ENCODE results near the gene INTS7. TPM values are rescaled to one million over a fixed set of nuclear protein-coding genes. Genes with fewer than 3 reads are reported as not detected.

The INTS7 gene
- total RNA-seq, 2 experiments from 2014 or later, result 23.2 to 25.4 TPM

- Mint-ChIP-seq H3K36me3 (ENCODE audit: low read depth) (no peaks in the 10 kb centered on the region), H3K27me3 (peaks cover 2% of the 10 kb centered on the region), H3K4me1 (ENCODE audit: low read depth) (no peaks in the 10 kb centered on the region), H3K27ac (no peak overlapping the region), H3K4me3 (no peak overlapping the region), H3K9me3 (no peaks in the 10 kb centered on the region)
- DNase-seq (no peak), ATAC-seq (no peak)
- ChIA-PET CTCF (interaction anchor here (1.4 kb wide), 1 partner anchor 230 kb away, joined by 3 read pairs; no protein-coding TSS in a partner anchor), POLR2A (interaction anchor here (0.6 kb wide), 1 partner anchor 88 kb away, joined by 3 read pairs; no protein-coding TSS in a partner anchor)
- no peak for TF ChIP-seq CTCF (IDR thresholded peaks at IDR 0.05)
- intact Hi-C loops (cut with micrococcal nuclease), result no loop called here
These were observed 124.4 kb downstream of the INTS7 start for GRCh38 chr1:211910913-211911485.

GRCh38 chr1:211910113-211910884 lies 125.1 kb downstream of the INTS7 start:
- POLR2A ChIA-PET, result no interaction called here

GRCh38 chr1:211909395-211909794 lies 126.0 kb downstream of the INTS7 start:
- POLR2A ChIA-PET, result interaction anchor here (0.6 kb wide), 1 partner anchor 69 kb away, joined by 3 read pairs; no protein-coding TSS in a partner anchor
- ATAC-seq, result no peak
- Mint-ChIP-seq H3K4me3 (no peak overlapping the region), H3K9me3 (no peaks in the 10 kb centered on the region), H3K4me1 (ENCODE audit: low read depth) (no peaks in the 10 kb centered on the region), H3K36me3 (ENCODE audit: low read depth) (no peaks in the 10 kb centered on the region), H3K27ac (no peak overlapping the region), H3K27me3 (peaks cover 2% of the 10 kb centered on the region)
- no peak for TF ChIP-seq CTCF (IDR thresholded peaks at IDR 0.05)
- intact Hi-C loops (cut with micrococcal nuclease), result no loop called here
- CTCF ChIA-PET, result no interaction called here
- DNase-seq, result no peak

More at GRCh38 chr1:211910113-211910884, 125.1 kb downstream of the INTS7 start:
- no peak for ATAC-seq
- H3K4me3 Mint-ChIP-seq, result no peak overlapping the region
- TF ChIP-seq CTCF (IDR thresholded peaks at IDR 0.05), result no peak
- intact Hi-C loops (cut with micrococcal nuclease), result no loop called here
- H3K36me3 Mint-ChIP-seq (ENCODE audit: low read depth), result no peaks in the 10 kb centered on the region
- CTCF ChIA-PET, result interaction anchor here (1.4 kb wide), 1 partner anchor 230 kb away, joined by 3 read pairs; no protein-coding TSS in a partner anchor
- no peak for DNase-seq
- no peaks in the 10 kb centered on the region for H3K9me3 Mint-ChIP-seq
- H3K27ac Mint-ChIP-seq, result no peak overlapping the region
- no peaks in the 10 kb centered on the region for H3K4me1 Mint-ChIP-seq (ENCODE audit: low read depth)
- peaks cover 2% of the 10 kb centered on the region for H3K27me3 Mint-ChIP-seq

- ATAC-seq (no peak), DNase-seq (no peak)
- Mint-ChIP-seq H3K4me1 (ENCODE audit: low read depth) (no peaks in the 10 kb centered on the region), H3K27me3 (peaks cover 2% of the 10 kb centered on the region), H3K4me3 (no peak overlapping the region), H3K9me3 (no peaks in the 10 kb centered on the region), H3K27ac (no peak overlapping the region), H3K36me3 (ENCODE audit: low read depth) (no peaks in the 10 kb centered on the region)
- intact Hi-C loops (cut with micrococcal nuclease), result no loop called here
- POLR2A ChIA-PET, result interaction anchor here (0.6 kb wide), 1 partner anchor 70 kb away, joined by 3 read pairs; no protein-coding TSS in a partner anchor
- no peak for TF ChIP-seq CTCF (IDR thresholded peaks at IDR 0.05)
- CTCF ChIA-PET, result no interaction called here
These were observed 126.4 kb downstream of the INTS7 start for GRCh38 chr1:211908951-211909350.

- CTCF ChIA-PET, result no interaction called here
- intact Hi-C loops (cut with micrococcal nuclease), result no loop called here
- DNase-seq (no peak), ATAC-seq (no peak)
- POLR2A ChIA-PET, result no interaction called here
- H3K27ac Mint-ChIP-seq, result no peak overlapping the region
- TF ChIP-seq CTCF (IDR thresholded peaks at IDR 0.05), result no peak
- peaks cover 2% of the 10 kb centered on the region for H3K27me3 Mint-ChIP-seq
- H3K4me3 Mint-ChIP-seq, result no peak overlapping the region
- H3K4me1 Mint-ChIP-seq (ENCODE audit: low read depth), result no peaks in the 10 kb centered on the region
- no peaks in the 10 kb centered on the region for H3K36me3 Mint-ChIP-seq (ENCODE audit: low read depth)
- no peaks in the 10 kb centered on the region for H3K9me3 Mint-ChIP-seq
These were observed 126.9 kb downstream of the INTS7 start for GRCh38 chr1:211908453-211908852.
